Cardiac fibroblast (primary cell): ENCODE measurements around the gene CELF2.

Source experiments
- DNase-seq, 2 donors: peaks; one replicate each; pipeline versions ENCODE4 v3.0.0 to v3.0.0-alpha.2; 2010; ENCODE audit warnings: low read depth in 2 of 2
- H3K4me3 ChIP-seq, 2 donors: replicated peaks in 1 of 2; 1 replicate in 1 of 2; 2 replicates in 1 of 2; pipeline ENCODE4 v1.5.1; 2011; ENCODE audit warnings: low read depth in 2 of 2, low read length in 2 of 2, mild to moderate bottlenecking in 2 of 2, moderate library complexity in 1 of 2
- TF ChIP-seq, protein P1 (sequence below): IDR thresholded peaks from one replicate; pipeline ENCODE4 v1.5.1; 2011; ENCODE audit warnings: low read depth, mild to moderate bottlenecking, low read length, inconsistent platforms

CELF2 gene

DNA sequence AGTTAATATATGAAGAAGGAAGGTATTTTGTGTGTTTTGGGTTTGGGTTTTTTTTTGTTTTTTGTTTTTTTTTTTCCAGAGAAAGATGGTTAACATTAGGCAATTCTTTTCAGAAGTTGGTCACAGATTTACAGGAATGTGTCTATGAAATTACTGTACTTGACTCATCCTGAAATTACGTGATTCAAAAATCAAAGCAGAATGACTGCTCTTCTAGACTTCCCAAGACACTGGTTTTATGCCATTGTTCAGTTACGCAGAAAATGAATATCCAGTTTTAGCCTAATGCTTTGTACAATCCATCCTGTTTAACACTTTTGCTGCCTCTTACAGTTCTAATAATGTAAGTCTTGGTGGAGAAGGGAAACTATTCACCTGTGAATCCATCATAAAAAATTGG is 39.7 kb upstream of the CELF2 start:
- no peak overlapping the region for H3K4me3 ChIP-seq
- DNase-seq = peak; percentile 7 to 58
- TF ChIP-seq, protein P1, sequence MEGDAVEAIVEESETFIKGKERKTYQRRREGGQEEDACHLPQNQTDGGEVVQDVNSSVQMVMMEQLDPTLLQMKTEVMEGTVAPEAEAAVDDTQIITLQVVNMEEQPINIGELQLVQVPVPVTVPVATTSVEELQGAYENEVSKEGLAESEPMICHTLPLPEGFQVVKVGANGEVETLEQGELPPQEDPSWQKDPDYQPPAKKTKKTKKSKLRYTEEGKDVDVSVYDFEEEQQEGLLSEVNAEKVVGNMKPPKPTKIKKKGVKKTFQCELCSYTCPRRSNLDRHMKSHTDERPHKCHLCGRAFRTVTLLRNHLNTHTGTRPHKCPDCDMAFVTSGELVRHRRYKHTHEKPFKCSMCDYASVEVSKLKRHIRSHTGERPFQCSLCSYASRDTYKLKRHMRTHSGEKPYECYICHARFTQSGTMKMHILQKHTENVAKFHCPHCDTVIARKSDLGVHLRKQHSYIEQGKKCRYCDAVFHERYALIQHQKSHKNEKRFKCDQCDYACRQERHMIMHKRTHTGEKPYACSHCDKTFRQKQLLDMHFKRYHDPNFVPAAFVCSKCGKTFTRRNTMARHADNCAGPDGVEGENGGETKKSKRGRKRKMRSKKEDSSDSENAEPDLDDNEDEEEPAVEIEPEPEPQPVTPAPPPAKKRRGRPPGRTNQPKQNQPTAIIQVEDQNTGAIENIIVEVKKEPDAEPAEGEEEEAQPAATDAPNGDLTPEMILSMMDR = no peak

DNA sequence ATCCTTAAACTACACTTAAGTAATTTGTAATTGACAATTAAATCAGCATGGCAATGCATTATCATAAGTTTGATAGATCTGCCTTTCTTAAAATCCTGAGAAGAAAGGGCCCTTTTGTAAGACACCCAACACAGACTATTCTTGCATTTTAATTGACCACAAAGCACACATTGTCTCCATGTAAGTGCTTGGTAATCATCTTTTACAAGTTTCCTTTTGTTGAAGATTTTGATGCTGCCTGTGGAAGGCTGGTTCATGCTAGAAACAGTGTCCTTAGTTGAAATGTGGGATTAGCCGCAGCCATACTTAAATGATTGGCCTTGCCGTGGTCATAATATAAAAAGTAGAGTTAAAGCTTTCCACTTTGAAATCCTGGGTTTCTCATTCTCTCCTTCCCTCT is 32.3 kb upstream of the CELF2 start:
- DNase-seq = no peak
- TF ChIP-seq, protein P1 = no peak
- no peak overlapping the region for H3K4me3 ChIP-seq

DNA sequence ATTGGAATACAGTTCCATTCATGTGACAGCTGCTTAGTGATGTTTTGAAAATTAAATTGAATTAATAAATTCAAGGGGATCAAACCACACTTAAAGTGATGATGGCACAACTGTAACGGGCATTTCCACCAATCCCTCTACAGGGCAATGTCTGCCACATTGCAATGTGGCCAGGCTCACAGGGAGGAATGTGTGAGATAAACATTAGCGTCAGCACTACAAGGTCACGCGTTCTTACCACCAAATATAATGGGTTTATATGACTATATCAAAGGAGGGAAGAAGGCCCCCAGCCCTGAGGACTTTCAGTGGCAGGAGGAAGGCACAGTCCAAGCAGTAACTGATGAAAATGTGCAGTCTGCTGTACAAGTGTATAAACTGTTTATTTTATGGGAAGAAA is 31.1 kb upstream of the CELF2 start:
- no peak overlapping the region for H3K4me3 ChIP-seq
- TF ChIP-seq, protein P1 = no peak
- no peak for DNase-seq

DNA sequence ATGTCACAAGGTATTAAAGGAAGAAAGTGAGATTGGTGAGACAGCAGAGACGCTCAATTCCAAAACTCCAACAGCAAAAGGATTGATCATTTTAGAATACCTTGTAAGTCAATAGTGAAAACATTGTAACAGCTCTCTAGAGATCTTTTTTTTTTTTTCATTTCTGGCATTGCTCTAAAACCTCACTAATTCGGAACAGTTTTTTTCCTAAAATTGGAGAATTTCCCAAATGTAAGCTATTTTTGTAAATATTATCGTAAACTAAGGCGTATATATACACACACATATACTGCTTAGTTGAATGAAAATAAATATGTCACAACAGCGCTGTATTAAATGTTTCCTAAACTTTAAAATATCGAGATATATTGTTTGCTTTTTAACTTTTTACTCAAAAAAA is 30.6 kb upstream of the CELF2 start:
- TF ChIP-seq, protein P1 = no peak

DNA sequence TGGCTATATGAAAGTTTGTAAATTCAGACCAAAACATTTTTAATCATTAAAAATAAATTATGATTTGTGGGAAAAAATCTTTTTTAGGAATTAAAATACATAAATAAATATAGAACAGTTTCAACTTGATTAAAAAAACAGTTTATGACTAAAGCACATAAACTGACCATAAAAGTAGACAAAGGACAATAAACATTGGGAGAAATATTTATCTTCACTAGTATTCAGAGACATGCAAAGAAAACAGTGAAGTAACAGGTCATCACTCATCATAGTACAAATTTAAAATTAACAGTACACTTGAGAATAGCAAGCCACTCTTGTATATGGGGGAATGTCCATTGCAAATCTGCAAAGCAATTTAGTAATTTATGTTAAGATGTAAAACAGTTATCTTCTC is 28.0 kb upstream of the CELF2 start:
- no peak overlapping the region for H3K4me3 ChIP-seq
- DNase-seq = no peak
- TF ChIP-seq, protein P1 = no peak

More for the DNA sequence above, 30.6 kb upstream of the CELF2 start:
- no peak overlapping the region for H3K4me3 ChIP-seq
- no peak for DNase-seq

DNA sequence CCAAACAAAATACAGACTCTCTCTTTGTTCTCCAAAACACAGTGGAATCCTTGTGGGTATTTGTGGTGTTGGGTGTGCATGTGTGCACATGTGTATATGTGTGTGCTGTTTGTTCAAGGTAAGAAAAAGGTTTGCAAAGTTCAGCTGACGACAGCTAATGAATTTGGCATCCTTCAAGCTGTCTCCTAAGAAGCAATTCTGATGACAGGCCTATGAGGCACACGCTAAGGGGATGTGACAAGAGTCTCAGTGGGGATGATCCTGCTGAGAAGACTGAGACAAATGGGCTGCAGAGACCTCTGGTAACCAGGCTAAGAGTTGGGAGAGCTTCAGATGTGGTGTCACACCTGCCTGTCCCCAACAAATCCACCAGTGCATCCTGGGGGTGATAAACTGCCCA is 26.5 kb upstream of the CELF2 start:
- H3K4me3 ChIP-seq = no peak overlapping the region
- TF ChIP-seq, protein P1 = no peak

DNA sequence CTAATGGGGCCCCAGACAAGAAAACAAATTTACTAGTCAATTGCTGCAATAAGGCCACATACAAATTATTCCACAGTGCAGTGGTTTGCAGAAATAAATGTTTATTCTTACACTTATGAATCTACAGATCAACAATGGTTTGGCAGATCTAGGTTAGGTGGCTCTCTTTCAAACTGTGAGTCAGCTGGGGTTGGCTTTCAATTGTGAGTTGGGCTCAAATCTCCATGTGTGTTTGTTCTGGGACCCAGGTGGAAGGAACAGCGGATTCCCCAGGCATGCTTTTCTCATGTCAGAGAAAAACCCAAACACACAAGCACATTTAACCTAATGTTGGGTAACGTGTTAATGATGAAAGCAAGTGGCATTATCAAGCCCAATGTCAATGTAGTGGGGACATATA is 25.6 kb upstream of the CELF2 start:
- TF ChIP-seq, protein P1 = no peak
- no peak for DNase-seq
- no peak overlapping the region for H3K4me3 ChIP-seq

More for the DNA sequence above, 26.5 kb upstream of the CELF2 start:
- DNase-seq = no peak
